HG03095 (cell line): ENCODE results near the gene WDR70.
"Not testable (repeated sequence)": the region's sequence is repeated elsewhere in the genome, so short reads cannot be mapped to it uniquely, and the experiment has no call there.

Experiments
- ATAC-seq: cut with Tn5 transposase; IDR thresholded peaks from one replicate; pipeline ENCODE4 v1.9.1; 2021; ENCODE audit warnings: moderate library complexity; ENCODE audit not compliant: unreplicated experiment

Gene WDR70

DNA sequence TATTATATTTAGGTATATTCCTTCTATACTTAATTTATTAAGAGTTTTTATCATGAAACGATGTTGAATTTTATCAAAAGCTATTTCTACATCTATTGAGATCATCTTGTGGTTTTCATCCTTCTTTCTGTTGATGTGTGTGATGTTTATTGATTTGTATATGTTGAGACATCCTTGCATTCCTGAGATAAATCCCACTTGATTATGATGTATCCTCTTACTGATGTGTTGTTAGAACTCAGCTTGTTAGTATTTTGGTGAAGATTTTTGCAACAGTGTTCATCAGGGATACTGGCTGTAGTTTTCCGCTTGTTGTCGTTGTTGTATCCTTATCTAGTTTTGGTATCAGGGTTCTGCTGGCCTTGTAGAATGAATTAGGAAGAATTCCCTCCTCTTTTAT, 247.1 kb downstream of the WDR70 start:
- ATAC-seq, result no peak

DNA sequence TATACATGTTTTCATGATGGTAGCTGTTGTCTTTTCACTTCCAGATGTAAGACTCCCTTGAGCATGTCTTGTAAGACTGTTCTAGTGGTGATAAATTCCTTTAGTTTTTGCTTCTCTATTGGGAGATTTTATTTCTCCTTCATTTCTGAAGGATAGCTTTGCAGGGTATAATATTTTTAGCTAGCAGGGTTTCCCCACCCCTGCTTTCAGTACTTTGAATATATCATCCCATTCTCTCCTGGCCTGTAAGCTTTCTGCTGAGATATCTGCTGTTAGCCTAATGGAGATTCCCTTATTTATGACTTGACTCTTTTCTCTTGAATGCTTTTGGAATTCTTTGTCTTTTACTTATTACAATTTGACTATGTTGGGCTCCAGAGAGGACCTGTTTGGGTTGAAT, 249.8 kb downstream of the WDR70 start:
- no peak for ATAC-seq

DNA sequence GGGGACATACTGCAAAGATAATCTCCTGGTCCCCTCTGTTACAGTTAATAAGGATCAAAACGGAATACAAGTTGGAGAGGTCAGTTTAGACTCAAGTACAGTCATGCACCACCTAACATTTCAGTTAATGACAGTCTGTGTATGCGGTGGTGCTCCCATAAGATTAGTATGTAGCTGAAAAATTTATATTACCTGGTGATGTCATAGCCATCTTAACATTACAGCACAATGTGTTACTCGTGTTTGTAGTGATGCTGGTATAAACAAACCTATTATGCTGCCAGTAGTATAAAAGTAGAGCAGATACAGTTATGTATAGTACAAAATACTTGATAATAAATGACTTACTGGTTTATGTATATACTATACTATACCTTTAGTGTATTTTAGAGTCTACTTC, 252.8 kb downstream of the WDR70 start:
- no peak for ATAC-seq

DNA sequence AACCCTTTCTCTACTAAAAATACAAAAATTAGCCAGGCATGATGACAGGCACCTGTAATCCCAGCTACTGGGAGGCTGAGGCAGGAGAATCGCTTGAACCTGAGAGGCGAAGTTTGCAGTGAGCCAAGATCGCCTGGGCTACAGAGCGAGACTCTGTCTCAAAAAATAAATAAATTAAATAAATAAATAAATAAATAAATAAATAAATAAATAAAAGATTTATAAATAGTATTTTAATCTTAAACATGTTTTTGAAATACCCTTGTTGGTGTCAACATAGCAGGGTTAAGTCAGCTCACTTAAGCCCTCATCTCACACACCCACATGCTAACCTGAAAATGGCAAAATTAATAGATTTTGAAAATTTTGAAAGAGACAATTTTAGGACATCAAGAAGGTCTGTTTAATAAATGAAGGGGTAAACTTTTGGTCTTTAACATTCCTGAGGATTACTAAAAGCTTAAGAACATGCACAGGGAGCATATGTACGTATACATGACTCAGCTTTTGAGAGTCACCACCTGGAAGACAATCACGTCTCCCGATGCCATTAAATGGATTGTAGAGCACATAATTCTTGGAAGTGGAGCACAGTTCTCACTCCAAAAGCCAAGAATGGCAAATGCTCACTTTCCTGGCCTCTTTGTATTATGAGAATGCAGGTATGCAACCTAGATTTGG, 258.2 kb downstream of the WDR70 start:
- ATAC-seq, result no peak

DNA sequence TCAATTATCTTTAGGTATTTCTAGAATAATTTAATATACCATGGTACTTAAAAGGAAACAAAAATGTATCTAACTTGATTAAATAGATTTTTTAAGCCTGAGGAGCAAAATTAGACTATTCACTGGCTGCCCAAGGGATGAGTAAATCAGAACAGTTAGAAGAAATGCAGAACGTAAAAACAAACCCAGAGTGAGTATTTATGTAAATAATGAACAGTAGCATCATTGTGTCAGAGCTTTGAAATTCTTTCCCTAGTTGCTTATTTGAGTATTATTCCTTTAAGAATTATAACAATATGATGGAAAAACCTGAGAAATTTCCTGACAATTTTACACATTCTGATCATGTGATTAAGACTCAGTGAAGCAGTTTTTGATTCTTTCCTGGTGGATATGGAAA, 259.8 kb downstream of the WDR70 start:
- no peak for ATAC-seq

DNA sequence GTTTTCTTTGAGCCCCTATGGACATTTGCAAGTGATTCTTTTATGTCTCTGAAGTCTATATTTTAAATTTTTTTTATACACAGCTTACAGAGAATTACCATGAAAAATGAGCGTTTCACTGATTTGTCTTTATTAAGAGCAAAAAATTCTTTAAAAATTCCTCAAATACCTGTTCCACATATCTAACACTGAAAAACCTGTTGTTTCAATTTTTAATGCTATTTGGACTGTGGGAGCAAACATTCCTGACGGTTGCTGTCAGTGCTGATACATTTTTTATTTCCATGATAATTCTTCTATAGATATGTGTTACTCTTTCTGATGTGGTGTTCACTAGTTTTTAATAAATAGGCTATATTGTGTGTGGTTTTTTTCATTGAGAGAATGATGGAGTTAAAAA, 261.0 kb downstream of the WDR70 start:
- no peak for ATAC-seq

DNA sequence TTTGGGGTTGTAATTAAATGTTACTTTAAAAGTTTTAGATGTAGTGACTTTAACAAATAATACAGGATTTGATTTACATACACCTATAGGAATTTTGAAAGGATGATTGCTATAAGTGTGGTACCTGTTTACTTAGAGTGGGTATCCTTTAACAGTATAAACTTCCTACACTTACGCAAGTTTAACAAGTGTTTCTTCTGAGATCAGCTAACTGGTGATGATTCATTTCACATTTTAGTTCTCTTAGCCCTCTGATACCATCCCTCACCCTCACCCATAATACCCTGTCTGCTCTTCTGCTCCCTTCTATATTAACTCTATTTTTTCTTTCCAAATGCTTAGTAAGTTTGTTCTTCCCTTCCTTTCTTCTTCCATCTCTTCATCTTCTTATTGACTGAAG, 262.8 kb downstream of the WDR70 start:
- ATAC-seq, result no peak

DNA sequence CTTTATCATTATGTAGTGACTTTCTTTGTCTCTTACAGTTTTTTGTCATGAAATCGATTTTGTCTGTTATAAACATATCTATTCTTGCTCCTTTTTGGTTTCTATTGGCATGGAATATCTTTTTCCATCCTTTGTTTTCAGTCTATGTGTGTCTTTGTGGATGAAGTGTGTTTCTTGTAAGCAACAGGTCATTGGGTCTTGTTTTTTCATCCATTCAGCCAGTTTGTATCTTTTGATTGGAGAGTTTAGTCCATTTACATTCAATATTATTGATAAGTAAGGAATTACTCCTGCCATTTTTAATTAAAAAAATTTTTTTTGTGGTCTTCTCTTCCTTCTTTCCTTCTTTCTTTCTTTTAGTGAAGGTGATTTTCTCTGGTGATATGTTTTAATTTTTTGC, 266.6 kb downstream of the WDR70 start:
- ATAC-seq, result no peak

DNA sequence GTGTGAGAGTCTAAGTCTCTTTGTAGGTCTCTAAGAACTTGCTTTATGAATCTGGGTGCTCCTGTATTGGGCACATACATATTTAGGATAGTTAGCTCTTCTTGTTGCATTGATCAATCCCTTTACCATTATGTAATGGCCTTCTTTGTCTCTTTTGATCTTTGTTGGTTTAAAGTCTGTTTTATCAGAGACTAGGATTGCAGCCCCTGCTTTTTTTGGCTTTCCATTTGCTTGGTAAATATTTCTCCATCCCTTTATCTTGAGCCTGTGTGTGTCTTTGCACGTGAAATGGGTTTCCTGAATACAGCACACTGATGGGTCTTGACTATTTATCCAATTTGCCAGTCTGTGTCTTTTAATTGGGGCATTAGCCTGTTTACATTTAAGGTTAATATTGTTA, 275.4 kb downstream of the WDR70 start:
- not testable (repeated sequence) for ATAC-seq

DNA sequence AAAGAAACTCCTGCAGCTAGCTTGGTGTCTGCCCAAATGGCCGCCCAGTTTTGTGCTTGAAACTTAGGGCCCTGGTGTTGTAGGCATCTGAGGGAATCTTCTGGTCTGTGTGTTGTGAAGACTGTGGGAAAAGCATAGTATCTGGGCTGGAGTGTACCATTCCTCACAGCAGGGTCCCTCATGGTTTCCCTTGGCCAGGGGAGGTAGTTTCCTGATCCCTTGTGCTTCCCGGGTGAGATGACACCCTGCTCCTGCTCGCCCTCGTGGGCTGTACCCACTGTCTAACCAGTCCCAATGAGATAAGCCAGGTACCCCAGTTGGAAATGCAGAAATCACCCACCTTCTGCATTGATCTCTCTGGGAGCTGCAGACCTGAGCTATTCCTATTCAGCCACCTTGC, 277.9 kb downstream of the WDR70 start:
- ATAC-seq, result no peak

DNA sequence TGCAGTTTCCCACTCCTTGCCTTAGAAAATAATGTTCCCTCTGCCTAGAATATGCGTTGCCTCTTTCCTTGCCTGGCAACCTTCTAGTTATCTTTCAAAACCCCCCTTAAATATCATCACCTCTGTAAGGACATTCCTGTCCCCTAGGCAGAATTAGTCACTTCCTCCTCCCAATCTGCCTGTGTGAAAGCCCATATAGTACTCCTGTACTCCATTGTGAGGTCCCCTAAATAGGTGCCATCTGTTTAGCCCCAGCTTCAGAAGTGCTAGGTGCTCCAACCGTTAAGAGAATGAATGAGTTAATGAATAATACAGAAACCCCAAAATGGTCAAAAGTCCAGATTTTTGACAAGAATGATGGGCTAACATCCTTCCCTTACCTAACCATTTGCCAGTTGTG, 279.3 kb downstream of the WDR70 start:
- no peak for ATAC-seq

DNA sequence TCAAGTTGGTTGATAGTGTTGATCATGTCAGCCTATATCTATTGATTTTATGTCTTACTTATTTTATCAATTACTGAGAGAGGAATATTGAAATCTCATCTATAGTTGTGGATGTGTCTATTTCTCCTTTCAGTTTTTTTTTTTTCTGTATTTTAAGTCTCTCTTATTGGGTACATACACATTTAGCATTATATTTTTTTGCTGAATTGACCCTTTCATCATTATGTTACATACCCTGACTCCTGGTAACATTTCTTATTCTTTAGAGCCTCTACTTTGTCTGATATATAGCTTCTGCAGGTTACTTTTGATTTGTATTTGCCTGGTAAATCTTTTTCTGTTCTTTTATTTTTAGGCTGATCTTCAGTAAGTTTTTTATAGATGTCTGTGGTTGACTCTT, 281.2 kb downstream of the WDR70 start:
- ATAC-seq, result no peak

DNA sequence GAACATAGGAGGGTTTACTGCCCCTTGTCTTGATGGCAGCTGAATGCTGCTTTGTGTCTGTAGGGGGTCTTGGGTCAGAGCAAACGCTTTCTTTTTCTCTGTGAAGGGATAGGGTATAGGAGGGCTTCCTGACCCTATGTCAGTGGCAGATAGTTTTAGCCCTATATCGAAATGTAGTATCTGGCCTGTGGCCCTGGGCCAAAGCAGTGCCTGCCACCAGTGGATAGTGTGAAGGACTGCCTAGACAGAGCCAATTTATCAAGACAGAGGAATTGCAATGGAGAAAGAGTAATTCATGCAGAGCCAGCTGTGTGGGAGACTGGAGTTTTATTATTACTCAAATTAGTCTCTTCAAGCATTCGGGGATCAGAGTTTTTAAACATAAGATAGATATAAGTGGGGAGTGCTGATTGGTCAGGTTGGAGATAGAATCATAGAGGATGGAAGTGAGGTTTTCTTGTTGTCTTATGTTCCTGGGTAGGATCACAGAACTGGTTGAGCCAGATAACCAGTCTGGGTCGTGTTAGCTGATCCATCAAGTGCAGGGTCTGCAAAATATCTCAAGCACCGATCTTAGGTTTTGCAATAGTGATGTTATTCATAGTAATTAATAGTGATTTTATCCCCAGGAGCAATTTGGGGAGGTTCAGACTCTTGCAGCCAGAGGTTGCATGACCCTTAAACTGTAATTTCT, 282.3 kb downstream of the WDR70 start:
- no peak for ATAC-seq

DNA sequence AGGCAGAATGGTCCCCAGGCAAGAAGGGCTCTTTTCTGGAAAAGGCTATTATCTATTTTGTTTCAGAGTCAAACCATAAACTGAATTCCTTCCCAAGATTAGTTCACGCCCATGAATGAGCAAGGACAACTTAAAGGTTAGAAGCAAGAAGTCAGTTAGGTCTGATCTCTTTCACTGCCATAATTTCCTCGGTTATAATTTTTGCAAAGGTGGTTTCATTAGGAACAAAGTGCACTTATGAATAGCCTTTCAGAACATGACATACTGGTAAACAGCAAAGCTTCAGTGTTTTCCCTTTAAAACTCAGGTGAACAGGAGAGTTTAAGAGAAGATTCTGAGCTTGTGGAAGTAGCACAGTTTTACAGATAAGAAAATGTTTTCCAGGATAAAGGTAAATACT, 282.8 kb downstream of the WDR70 start:
- no peak for ATAC-seq

DNA sequence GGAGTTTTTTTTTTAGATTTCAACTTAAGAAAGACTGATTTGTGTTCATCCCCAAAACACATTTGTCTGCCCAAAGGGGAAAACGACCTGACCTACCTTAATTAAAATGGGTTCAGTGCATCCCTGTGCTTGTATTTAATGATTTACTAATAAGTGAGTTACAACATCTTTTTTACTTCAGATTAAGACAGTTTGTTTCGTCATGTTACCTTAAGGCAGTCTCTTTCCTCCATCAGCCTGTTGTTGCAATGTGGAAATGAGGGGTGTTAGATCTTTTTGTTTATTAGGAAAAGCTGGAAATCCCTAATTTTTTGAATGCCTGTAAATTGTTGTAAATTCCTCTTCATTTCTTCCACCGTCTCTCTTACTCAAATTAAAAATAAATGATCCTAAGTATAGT, 283.2 kb downstream of the WDR70 start:
- ATAC-seq, result no peak

DNA sequence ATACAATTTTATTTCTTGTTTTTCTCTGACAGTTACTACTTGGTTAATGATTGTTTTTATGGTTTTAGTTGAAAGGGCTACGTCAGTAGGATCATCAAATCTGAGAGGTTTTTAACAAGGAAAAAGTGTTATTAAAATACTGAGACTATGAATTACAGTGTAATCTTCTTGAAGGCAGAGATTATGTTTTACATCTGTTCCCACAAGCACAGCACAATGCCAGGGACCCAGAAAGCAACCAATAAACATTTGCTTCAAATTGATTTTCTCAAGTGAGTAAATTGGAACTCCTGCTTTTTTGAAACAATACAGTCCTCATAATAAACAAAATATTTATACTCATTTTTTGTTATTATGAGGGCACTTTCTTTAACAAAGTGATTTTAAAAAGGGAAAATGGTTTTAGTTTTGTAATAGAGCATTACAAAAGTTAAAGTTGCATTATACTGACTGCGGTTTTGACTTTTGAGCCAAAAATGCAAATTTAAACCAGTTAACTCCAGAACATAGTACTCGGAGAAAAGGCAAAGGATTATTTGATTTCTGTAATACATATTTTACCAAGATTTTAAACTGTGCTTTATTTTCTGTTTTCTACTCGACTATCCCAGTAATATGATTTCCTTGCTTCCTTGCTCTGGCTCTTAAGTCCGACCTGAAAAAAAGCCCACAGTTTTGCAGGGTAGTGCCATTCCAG, 283.8 kb downstream of the WDR70 start:
- ATAC-seq, result no peak

DNA sequence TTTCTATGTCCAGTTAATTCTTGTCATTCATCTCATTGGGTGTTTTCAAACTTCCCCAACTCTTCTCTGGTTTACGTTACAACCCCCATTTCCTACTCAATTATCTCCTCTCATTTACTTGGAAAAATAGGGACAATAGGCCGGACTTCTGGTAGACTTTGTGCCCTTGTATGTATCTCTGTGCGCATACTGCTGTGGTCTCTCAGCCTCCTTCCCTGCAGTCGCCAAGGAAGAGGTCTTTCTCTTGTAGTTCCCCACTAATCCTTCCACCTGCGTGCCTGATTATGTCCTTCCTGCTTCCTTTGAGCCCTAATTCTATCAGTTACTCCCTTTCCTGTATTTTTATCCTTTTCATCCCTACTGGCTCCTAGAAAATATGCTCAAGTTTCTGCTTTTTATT, 284.4 kb downstream of the WDR70 start:
- no peak for ATAC-seq

DNA sequence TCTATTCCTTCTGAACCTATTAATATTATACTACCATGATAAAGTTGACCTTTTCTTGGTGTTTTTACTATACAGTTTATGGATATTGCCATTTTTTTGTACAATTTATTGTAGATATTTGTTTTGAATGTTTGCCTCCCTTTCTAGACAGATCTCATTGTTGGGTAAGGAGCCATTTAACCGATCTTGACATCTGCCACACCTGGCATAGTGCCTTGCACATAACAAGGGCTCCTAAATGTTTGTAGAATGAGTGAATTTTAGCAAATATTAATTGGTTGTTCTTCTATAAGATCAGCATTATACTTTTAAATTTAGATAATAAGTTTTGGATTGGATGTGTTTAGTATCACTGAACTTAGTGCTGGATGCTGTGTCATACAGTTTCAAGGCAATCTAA, 285.4 kb downstream of the WDR70 start:
- no peak for ATAC-seq

DNA sequence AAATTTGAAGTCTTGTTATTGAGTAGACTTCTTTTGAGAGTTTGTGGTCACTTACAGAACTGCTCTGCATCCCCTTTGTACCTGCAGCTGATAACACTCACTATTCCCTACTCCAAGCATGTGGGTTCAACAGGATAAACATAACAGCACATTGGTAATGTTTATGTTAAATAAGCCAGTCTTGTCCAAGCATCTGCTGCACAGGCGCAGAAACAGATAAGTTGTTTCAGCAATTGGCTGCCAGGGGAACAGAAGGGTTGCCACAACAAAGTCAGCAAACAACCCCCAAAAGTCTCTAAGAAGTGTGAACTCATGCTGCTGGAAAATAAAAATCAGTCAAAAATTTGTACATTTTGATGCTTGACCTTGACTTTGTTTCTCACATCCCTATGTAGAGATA, 286.2 kb downstream of the WDR70 start:
- no peak for ATAC-seq

DNA sequence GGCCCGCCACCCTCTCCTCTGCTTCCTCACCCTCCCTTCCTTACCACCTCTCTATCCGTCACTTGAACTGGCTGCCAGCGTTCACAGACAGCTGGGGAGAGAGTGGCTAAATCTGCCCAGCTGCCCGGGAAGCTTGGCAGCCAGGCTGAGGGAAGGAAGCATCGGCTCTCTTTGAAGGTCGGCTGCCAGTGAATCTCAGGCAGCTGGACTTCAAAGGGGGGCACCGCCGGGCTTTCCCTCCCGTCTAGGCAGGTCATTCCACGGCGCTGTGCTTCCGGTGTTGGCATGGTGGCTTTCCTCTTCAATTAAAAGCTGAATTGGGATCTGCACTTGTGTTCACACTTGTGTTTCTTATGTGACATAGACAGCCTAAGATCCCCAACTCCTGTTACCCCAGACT, 286.8 kb downstream of the WDR70 start:
- ATAC-seq, result no peak

DNA sequence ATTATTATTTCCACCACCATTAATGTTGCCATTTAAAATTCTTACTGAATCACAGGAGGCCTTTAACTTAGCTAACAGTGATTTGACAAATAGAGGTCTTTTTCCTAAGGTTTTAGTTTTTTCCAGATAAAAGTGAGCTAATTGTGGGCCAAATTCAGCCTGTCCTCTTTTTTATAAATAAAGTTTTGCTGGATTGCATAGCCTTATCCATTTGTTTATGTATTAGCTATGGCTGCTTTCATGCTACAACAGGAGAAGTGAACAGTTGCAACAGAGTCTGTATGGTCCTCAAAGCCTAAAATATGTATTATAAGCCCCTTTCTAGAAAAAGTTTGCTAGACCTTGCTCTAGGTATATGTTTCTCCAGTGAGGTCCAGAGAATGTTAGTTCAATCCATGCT, 288.3 kb downstream of the WDR70 start:
- ATAC-seq, result no peak

DNA sequence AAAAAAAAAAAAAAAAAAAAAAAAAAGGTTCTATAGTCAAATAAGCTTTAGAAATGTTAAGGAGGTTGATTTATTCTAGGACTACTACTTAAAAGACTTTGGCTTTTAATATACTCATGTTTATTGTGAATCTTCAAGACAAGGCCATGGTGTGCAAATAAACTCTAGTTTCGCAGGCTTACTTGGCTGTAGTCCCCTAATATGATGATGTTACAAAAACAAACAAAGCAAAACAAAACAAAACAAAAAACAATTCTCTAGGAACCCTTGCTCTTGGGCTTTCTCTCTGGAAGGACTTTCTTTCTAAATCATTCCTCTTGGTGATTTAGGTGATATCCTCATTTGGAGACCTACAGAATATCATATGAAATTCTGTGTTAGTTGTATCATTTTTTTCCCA, 288.7 kb downstream of the WDR70 start:
- ATAC-seq, result no peak
